ENCODE measurements around the gene SLC17A1.

GRCh38 chr6:25842526-25842925 lies 10.7 kb upstream of the SLC17A1 start:
- TF ChIP-seq EP300 (IDR thresholded peaks at IDR 0.05) (no peak), CTCF (IDR thresholded peaks at IDR 0.05) (no peak), POLR2A (IDR thresholded peaks at IDR 0.05) (no peak)
